Caco-2 (cell line): ENCODE measurements around the gene ANXA2. TPM values are rescaled to one million over a fixed set of nuclear protein-coding genes. Genes with fewer than 3 reads are reported as not detected.

ENCODE experiments used
- BruUV-seq: library from RNA; stranded (reverse); fragments of 400-500 nt; replicated peaks from 2 replicates; lab custom pipeline; 2021; lab: Mats Ljungman, UMichigan
- CTCF ChIA-PET: fragments of 300-600 bp; sonication (Branson Sonifier 250); formaldehyde crosslinking; loops from one replicate; lab custom pipeline; 2022; ENCODE audit warnings: antibody characterized with exemption; lab: Charles Lee
- POLR2A ChIA-PET: fragments of 300-600 bp; sonication (Branson Sonifier 250); formaldehyde crosslinking; loops from one replicate; lab custom pipeline; 2022; ENCODE audit warnings: antibody characterized with exemption; lab: Charles Lee
- DNase-seq, 2 experiments: peaks; one replicate each; pipeline versions ENCODE4 v3.0.0 to v3.0.0-alpha.2; 2020 to 2022
- H3K27me3 ChIP-seq: replicated peaks from 2 replicates; pipeline ENCODE4 v1.6.0; 2011; ENCODE audit warnings: low read length; ENCODE audit not compliant: control insufficient read depth, insufficient read depth
- H3K36me3 ChIP-seq: 2 replicates; pipeline ENCODE4 v1.5.1; 2011; ENCODE audit warnings: low read length; ENCODE audit not compliant: control insufficient read depth, insufficient read depth
- H3K4me1 ChIP-seq: fragments of 250-450 bp; sonication (Bioruptor Pico); 2 replicates; pipeline ENCODE4 v1.5.1; 2020; ENCODE audit warnings: mild to moderate bottlenecking
- H3K4me3 ChIP-seq: 2 replicates; pipeline ENCODE4 v1.5.1; 2011; ENCODE audit warnings: low read depth, mild to moderate bottlenecking, control low read depth, low read length
- H3K9me3 ChIP-seq: fragments of 250-450 bp; sonication (Bioruptor Pico); 2 replicates; pipeline ENCODE4 v1.5.1; 2020; ENCODE audit warnings: mild to moderate bottlenecking, moderate library complexity
- H3K27ac Mint-ChIP-seq: one replicate; pipeline ENCODE4 v1.8.0; 2022; ENCODE audit warnings: mixed read lengths; ENCODE audit not compliant: unreplicated experiment
- H3K27me3 Mint-ChIP-seq: one replicate; pipeline ENCODE4 v1.8.0; 2022; ENCODE audit warnings: mixed read lengths; ENCODE audit not compliant: insufficient read depth, unreplicated experiment
- H3K36me3 Mint-ChIP-seq: one replicate; pipeline ENCODE4 v1.8.0; 2022; ENCODE audit warnings: mild to moderate bottlenecking, mixed read lengths; ENCODE audit not compliant: insufficient read depth, unreplicated experiment
- H3K4me1 Mint-ChIP-seq: one replicate; pipeline ENCODE4 v1.8.0; 2022; ENCODE audit warnings: low read depth, mixed read lengths; ENCODE audit not compliant: unreplicated experiment
- H3K4me3 Mint-ChIP-seq: one replicate; pipeline ENCODE4 v1.8.0; 2022; ENCODE audit warnings: mild to moderate bottlenecking, moderate library complexity, mixed read lengths; ENCODE audit not compliant: unreplicated experiment
- H3K9me3 Mint-ChIP-seq: one replicate; pipeline ENCODE4 v1.8.0; 2022; ENCODE audit warnings: mixed read lengths; ENCODE audit not compliant: unreplicated experiment
- CTCF ChIP-seq, 2 experiments: fragments of 200-600 bp in 1 of 2; IDR thresholded peaks; 1 replicate in 1 of 2; 2 replicates in 1 of 2; pipeline versions ENCODE4 v1.5.1 to v1.8.0; 2011 to 2022; ENCODE audit warnings: antibody characterized with exemption in 1 of 2, control low read depth in 1 of 2, inconsistent platforms in 1 of 2, low read depth in 1 of 2, low read length in 1 of 2, mild to moderate bottlenecking in 1 of 2, moderate library complexity in 1 of 2; ENCODE audit not compliant: insufficient read depth in 1 of 2, severe bottlenecking in 1 of 2, unreplicated experiment in 1 of 2
- intact Hi-C: fragments of 100-400 bp; cut with micrococcal nuclease; formaldehyde crosslinking; loops from one replicate; pipeline ENCODE4 v1.10.0; 2022; ENCODE audit not compliant: unreplicated experiment
- total RNA-seq: library from RNA; stranded (reverse); gene quantifications from 2 replicates; pipeline ENCODE4 v1.2.3, GENCODE V29; 2022

Gene ANXA2
- total RNA-seq, 1 experiment from 2014 or later: 1,141 TPM

- H3K4me1 Mint-ChIP-seq: peaks cover 42% of the 10 kb centered on the region
- no peak overlapping the region for H3K4me3 Mint-ChIP-seq
- H3K36me3 Mint-ChIP-seq: peaks cover 37% of the 10 kb centered on the region
- no TSS peak for BruUV-seq
- peaks cover 37% of the 10 kb centered on the region for H3K4me1 ChIP-seq
- H3K27me3 Mint-ChIP-seq: no peaks in the 10 kb centered on the region
- no peaks in the 10 kb centered on the region for H3K9me3 Mint-ChIP-seq
- POLR2A ChIA-PET: no interaction called here
- H3K9me3 ChIP-seq: no peaks in the 10 kb centered on the region
- H3K27ac Mint-ChIP-seq: peak overlapping the region; percentile 61
- no peak for TF ChIP-seq CTCF (IDR thresholded peaks at IDR 0.05; ENCODE audit: insufficient read depth in 1 of 2, low read depth in 1 of 2, low read length in 1 of 2, severe bottlenecking in 1 of 2, unreplicated experiment in 1 of 2)
- H3K4me3 ChIP-seq: no peak overlapping the region
- no peak for DNase-seq
- CTCF ChIA-PET: no interaction called here
- intact Hi-C loops: no loop called here
- H3K27me3 ChIP-seq: no peaks in the 10 kb centered on the region
- no peaks in the 10 kb centered on the region; the same call in 1 of the 2 replicates for H3K36me3 ChIP-seq
Measured at GRCh38 chr15:60400944-60401343, 3.2 kb upstream of the ANXA2 start.

DNA sequence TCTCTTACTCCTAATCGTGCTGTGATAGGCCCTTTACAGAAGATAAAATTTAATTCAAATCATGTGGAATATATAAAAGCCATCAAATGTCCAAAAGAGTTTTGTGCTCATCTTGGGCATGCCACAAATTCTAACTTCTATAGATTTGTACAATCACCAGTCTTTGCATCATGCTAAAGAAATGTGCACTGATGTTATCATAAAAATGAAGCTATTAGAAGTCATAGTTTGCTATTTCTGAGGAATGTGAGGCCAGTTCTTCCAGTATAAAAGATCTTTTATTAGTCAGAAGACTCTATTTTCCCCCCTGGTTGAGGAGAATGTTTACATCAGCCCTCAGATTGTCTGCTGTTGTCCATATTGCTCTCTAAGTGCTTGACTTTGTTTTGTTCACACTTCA, 2.1 kb upstream of the ANXA2 start:
- peak overlapping the region; percentile 78 for H3K4me3 Mint-ChIP-seq
- H3K36me3 ChIP-seq: peaks cover 1% of the 10 kb centered on the region
- no peaks in the 10 kb centered on the region for H3K27me3 ChIP-seq
- intact Hi-C loops: loop anchor here (2.0 to 5.0 kb wide), 5 partner anchors 38 to 713 kb away; partner anchors contain the start of genes BNIP2 and ICE2
- peaks cover 47% of the 10 kb centered on the region for H3K4me1 ChIP-seq
- no TSS peak for BruUV-seq
- peaks cover 50% of the 10 kb centered on the region for H3K4me1 Mint-ChIP-seq
- H3K9me3 ChIP-seq: no peaks in the 10 kb centered on the region
- H3K4me3 ChIP-seq: no peak overlapping the region
- no peak for TF ChIP-seq CTCF (IDR thresholded peaks at IDR 0.05; ENCODE audit: insufficient read depth in 1 of 2, low read depth in 1 of 2, low read length in 1 of 2, severe bottlenecking in 1 of 2, unreplicated experiment in 1 of 2)
- ChIA-PET POLR2A (no interaction called here), CTCF (no interaction called here)
- no peaks in the 10 kb centered on the region for H3K9me3 Mint-ChIP-seq
- no peak for DNase-seq
- H3K36me3 Mint-ChIP-seq: peaks cover 47% of the 10 kb centered on the region
- peak overlapping the region; percentile 98 for H3K27ac Mint-ChIP-seq
- no peaks in the 10 kb centered on the region for H3K27me3 Mint-ChIP-seq

- H3K4me3 Mint-ChIP-seq: peak overlapping the region; percentile 78
- peaks cover 53% of the 10 kb centered on the region for H3K36me3 Mint-ChIP-seq
- Histone ChIP-seq H3K27me3 (no peaks in the 10 kb centered on the region), H3K9me3 (no peaks in the 10 kb centered on the region), H3K4me3 (peak overlapping the region; percentile 99), H3K4me1 (peaks cover 53% of the 10 kb centered on the region), H3K36me3 (peaks cover 1% of the 10 kb centered on the region)
- H3K27ac Mint-ChIP-seq: peak overlapping the region; percentile 98
- no peaks in the 10 kb centered on the region for H3K27me3 Mint-ChIP-seq
- no peak for TF ChIP-seq CTCF (IDR thresholded peaks at IDR 0.05; ENCODE audit: insufficient read depth in 1 of 2, low read depth in 1 of 2, low read length in 1 of 2, severe bottlenecking in 1 of 2, unreplicated experiment in 1 of 2)
- no peaks in the 10 kb centered on the region for H3K9me3 Mint-ChIP-seq
- intact Hi-C loops: loop anchor here (2.0 to 5.0 kb wide), 5 partner anchors 37 to 712 kb away; partner anchors contain the start of genes BNIP2 and ICE2
- no peak for DNase-seq
- BruUV-seq: no TSS peak
- H3K4me1 Mint-ChIP-seq: peaks cover 52% of the 10 kb centered on the region
- CTCF ChIA-PET: no interaction called here
- POLR2A ChIA-PET: interaction anchor here (1.1 kb wide), 1 partner anchor 14 kb away, joined by 3 read pairs; no protein-coding TSS in a partner anchor
Measured at GRCh38 chr15:60399246-60399915, 1.6 kb upstream of the ANXA2 start.
